NCI-H460 (cell line): ENCODE data around the gene FBLN7. TPM values are rescaled to one million over a fixed set of nuclear protein-coding genes. Genes with fewer than 3 reads are reported as not detected.

Source experiments
- DNase-seq: peaks from one replicate; pipeline ENCODE4 v3.0.0-alpha.2; 2016; ENCODE audit warnings: low read depth; ENCODE audit errors: extremely low read depth
- total RNA-seq: library from RNA; depleted of rRNA; stranded (reverse); fragments of >200 nt; shearing (Covaris generic); gene quantifications from 2 replicates; pipeline ENCODE4 v1.2.3, GENCODE V29; 2014

The FBLN7 gene
- total RNA-seq, 1 experiment from 2014 or later: 0.40 TPM

DNA sequence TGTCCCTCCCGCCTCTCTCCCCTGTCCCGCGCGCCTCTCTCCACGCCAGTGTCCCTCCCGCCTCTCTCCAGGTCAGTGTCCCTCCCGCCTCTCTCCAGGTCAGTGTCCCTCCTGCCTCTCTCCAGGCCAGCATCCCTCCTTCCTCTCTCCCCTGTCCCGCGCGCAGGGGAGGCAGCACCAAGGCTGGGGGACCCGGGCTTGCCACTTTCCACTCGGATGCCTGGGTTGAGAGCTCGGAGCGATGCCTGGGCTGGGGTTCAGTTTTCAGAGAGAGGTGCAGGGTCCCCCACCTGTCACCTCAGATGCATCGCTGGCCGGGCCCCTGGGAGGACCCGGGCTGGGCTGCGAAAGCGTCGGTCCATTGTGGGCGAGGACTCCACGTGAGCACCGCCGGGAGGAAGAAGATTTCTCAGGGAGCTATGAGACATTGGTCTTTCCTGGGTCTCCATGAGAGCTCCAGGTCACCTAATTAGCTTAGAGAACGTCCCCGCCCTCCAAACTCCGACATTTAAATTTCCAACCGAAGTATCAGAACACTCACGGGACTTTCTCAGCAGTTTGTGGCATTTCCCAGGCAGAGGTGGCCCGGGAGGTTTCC, 2.1 kb downstream of the FBLN7 start:
- DNase-seq: no peak

DNA sequence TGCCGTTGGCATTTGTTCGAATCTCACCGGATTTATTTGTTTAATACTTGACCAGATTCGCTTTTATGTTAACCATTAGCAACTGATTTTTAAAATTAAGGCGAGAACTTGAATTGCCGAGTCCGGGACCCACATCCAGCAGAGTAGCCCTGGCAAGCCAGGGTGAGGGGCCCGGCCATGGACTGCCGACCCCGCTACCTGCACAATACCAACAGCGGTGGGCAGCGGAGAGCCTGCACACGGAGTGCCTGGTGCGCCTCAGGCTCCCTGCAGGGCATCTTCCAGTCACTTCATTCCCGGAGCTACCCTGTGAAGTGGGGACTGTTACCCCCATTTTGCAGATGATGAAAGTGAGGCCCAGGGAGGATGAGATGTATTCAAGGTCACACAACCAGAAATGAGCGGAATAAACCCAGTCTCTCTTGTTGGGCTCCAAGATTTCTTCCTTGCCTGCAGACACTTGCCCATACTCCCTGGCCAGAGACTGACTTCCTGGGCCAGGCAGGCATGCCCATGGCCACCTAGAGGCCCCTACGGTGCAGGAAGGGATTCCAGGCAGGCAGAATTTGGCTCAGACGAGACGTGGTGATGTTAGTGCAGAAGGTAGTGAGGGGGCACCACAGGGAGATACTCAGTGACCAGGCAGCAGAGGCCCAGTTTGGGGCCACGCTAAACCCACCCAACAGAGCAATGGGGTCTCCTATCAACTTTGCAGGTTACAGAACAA, 2.9 kb downstream of the FBLN7 start:
- no peak for DNase-seq

DNA sequence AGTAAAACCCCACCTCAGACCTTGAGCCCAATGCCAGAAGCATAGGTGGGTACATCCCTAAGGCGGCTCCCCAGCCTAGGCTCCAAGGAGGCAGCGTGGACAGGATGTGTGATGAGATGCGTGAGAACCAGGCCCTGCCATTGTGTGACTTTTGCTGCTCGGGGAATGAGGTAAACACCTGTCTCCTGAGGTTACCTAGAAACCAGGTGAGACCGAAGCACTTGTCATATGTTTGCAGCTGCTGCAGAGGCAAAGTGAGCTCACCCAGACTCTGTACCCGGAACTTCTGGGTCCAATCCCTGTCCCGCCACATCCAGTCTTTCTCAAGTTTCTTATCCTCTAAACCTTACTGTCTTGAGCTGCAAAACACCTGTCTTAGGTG, 3.4 kb downstream of the FBLN7 start:
- DNase-seq: no peak

- no peak for DNase-seq
These were observed 4.4 kb downstream of the FBLN7 start for GRCh38 chr2:112142525-112143078.

DNA sequence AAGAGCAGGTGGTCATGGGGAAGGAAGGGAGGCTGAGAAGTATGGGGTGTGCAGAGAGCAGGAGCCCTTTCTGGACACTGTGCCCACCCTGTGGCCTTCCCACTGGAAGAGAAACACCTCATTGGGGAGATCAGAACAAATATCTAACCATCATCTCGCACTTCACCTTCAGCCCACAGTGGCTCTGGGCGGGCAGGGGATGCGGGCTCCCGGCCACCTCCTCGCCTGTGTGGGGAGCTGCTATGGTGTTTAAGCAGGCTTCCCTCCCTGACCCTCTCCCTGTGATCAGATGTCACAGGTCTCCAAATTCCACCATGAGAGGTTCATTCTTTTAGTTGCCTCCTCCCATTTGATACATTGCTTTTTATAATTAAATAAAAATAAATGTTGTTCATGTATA, 5.0 kb downstream of the FBLN7 start:
- DNase-seq: no peak

DNA sequence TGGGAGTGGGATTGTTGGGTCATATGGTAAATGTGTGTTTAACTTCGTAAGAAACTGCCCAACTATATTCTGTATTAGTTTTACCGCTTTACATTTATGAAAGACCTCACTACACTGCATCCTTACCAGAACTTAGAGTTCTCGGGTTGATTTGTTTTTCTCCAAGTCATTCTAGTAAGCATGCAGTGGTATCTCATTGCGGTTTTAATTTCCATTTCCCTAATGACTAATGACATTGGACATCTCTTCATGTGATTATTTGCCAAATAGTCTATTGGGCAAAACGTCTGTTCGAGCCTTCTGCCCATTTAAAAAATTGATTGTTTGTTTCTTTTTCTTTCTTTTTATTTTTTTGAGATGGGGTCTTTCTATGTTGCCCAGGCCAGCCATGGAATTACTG, 6.8 kb downstream of the FBLN7 start:
- no peak for DNase-seq

- DNase-seq: no peak
These were observed 9.4 kb downstream of the FBLN7 start for GRCh38 chr2:112147382-112148168.

- no peak for DNase-seq
These were observed 10.3 kb downstream of the FBLN7 start for GRCh38 chr2:112148477-112148876.

DNA sequence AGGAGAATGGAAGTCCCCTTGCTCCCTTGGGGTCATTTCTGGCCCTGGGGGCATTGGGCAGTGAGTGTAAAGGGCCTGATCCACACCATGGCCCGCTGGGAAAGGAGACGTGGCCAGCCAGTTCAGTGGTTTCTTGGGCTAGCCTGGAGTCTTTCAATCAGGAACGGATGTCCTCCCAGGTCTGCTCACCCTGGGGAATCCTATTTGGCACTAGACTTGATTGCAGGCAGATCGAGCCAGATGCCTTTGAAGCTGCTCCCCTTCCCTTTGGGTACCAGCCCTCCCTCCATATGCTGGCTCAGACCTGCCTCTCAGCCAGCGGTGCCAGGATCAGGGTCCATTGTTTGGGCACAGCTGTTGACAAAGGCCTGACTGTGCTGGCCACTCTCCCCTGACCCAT, 11.0 kb downstream of the FBLN7 start:
- DNase-seq: no peak

DNA sequence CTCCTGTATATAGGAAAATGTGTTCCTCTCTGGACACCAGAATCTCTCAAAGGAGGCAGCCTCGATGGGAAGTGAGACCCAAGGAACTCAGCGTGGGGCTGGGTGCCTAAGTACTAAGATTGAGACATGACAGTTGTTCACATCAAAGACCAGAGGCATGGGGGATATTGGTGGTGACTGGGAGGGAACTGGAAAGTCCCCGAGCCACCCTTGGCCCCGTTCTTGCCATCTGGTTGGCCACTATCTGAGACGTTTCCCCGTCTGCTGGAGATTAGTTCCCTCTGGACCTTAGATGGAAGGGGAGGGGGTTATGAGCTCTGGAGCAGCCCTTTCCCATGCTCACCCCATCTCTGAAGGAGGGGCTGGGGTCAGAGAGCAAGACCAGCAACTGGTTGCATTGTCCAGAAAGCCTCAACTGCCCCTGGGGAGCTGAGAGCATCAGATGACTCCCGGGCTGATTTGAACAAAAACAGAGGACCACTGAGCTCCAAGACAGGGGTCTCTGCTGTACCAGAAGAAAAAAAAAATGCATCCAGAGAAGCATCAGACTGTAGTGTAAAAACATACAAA, 11.8 kb downstream of the FBLN7 start:
- DNase-seq: no peak

GRCh38 chr2:112150447-112150846, 12.3 kb downstream of the FBLN7 start:
- no peak for DNase-seq

GRCh38 chr2:112150851-112151250, 12.7 kb downstream of the FBLN7 start:
- no peak for DNase-seq

GRCh38 chr2:112151271-112151670, 13.1 kb downstream of the FBLN7 start:
- no peak for DNase-seq

GRCh38 chr2:112151701-112152440, 13.7 kb downstream of the FBLN7 start:
- DNase-seq: no peak

GRCh38 chr2:112152476-112153178, 14.4 kb downstream of the FBLN7 start:
- no peak for DNase-seq

GRCh38 chr2:112153179-112153490, 14.9 kb downstream of the FBLN7 start:
- no peak for DNase-seq

DNA sequence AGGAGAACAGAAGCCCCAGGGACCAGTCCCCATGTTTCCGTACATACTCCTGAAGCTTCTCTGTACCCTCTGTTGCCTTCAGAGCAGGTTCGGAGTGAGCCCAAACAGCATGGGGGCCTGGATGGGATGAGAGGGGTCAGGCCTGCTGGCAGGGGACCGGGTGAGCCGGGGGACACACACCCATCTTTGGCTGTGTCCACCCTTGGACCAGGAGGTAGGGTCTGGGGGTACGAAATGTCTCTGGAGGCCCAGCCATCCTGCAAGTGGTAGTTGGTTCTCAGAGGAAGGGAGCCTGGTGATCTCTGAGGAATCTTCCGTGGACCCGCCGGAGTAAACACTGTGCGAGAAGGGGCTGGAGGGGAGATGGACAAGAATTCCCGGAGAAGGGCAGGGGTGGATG, 15.3 kb downstream of the FBLN7 start:
- DNase-seq: no peak

DNA sequence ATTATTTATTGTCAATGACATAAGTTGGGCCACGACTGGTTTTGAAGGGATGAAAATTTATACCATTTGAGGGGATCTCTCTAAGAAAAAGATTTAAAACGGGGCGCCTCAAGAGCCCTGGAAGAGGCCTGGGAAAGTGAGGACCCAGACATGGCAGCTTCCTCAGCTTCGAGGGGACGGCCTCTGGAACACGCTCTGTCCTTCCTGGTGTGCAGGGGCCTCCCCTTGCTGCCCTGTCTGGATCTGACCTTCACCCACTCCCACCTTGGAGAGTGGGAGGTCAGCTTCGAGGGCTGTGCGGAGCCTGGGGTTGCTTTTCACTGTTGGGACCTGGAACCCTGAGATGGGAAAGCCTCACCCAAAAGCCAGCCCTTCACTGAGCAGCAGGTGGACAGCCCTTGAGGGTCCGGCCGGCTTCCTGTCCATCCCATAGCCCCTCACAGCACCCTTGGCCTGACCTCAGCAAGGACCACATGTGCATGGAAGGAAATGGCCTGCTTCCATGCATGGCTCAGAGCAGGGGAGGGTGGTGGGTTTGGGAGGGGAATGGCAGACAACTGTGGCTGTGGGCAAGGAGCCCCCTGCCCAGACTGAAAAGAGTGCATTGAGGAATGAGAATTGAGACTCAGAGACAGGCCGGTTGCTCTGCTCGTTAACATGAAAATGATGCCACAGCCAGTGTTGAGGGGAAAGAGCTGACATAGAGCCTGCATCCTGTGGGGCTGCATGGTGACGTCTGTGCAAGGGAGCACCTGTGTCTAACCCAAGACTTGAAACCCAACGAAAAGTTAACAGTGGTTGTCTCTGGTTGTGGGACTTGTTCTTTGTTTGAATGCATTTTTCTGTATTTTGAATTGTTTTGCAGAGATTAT, 16.3 kb downstream of the FBLN7 start:
- DNase-seq: no peak
